HepG2 (cell line): ENCODE data around the gene KRT1. TPM values are rescaled to one million over a fixed set of nuclear protein-coding genes. Genes with fewer than 3 reads are reported as not detected.

Experiments used
- ATAC-seq: fragments of 200-7000 bp; cut with Tn5 transposase; 3 replicates; pipeline ENCODE4 v1.9.1; 2020; ENCODE audit warnings: mild to moderate bottlenecking, moderate library complexity
- BruUV-seq: library from RNA; stranded (reverse); fragments of 400-500 nt; replicated peaks from 2 replicates; lab custom pipeline; 2021; lab: Mats Ljungman, UMichigan
- CTCF ChIA-PET: fragments of 300-600 bp; formaldehyde crosslinking; extraction: SDS; loops from one replicate; lab custom pipeline; 2021; ENCODE audit warnings: low total read pairs, inconsistent platforms, low intra/inter-chr PET ratio; lab: Yijun Ruan, JAX
- POLR2A ChIA-PET: fragments of 350-600 bp; sonication (Branson Sonifier 250); formaldehyde crosslinking; loops from one replicate; lab custom pipeline; 2020; ENCODE audit warnings: antibody characterized with exemption, inconsistent platforms; lab: Yijun Ruan, JAX
- DNase-seq: peaks from one replicate; pipeline ENCODE4 v3.0.0-alpha.2; 2015; ENCODE audit warnings: low spot score
- FAIRE-seq: peaks from 3 replicates; lab custom pipeline; 2011; peaks lifted over from hg19 to GRCh38; lab: Jason Lieb, UNC
- H2AFZ ChIP-seq: one replicate; pipeline ENCODE4 v1.6.1; 2011; ENCODE audit warnings: low read length, inconsistent platforms
- H3K27ac ChIP-seq: fragments of 300-600 bp; 3 replicates; pipeline ENCODE4 v1.8.0; 2011; ENCODE audit warnings: mixed run types, mild to moderate bottlenecking, mixed read lengths, low read length, inconsistent platforms; ENCODE audit not compliant: insufficient read depth; ENCODE audit errors: extremely low read length
- H3K27me3 ChIP-seq, 2 experiments: fragments of 200-600 bp in 1 of 2; 2 replicates in 1 of 2; 3 replicates in 1 of 2; pipeline versions ENCODE4 v1.6.0 to v1.8.0; 2011; ENCODE audit warnings: low read length in 2 of 2, mild to moderate bottlenecking in 2 of 2, moderate library complexity in 2 of 2, inconsistent platforms in 1 of 2; ENCODE audit not compliant: insufficient read depth in 2 of 2, control insufficient read depth in 1 of 2
- H3K36me3 ChIP-seq, 2 experiments: fragments of 200-600 bp in 1 of 2; replicated peaks in 1 of 2; 2 replicates in 1 of 2; 3 replicates in 1 of 2; pipeline versions ENCODE4 v1.5.1 to v1.8.0; 2011; ENCODE audit warnings: low read length in 2 of 2, inconsistent platforms in 1 of 2; ENCODE audit not compliant: insufficient read depth in 2 of 2, control insufficient read depth in 1 of 2
- H3K4me1 ChIP-seq: 2 replicates; pipeline ENCODE4 v1.5.1; 2012; ENCODE audit warnings: low read length, inconsistent platforms; ENCODE audit not compliant: insufficient read depth
- H3K4me2 ChIP-seq: 2 replicates; pipeline ENCODE4 v1.6.0; 2011; ENCODE audit warnings: low read depth, low read length, inconsistent platforms
- H3K4me3 ChIP-seq, 3 experiments: fragments of 200-600 bp in 1 of 3; sonication (generic), shearing (Covaris generic) in 1 of 3; replicated peaks in 1 of 3; 2 replicates each; pipeline ENCODE4 v1.5.1; 2011 to 2016; ENCODE audit warnings: low read length in 3 of 3, inconsistent platforms in 2 of 3, low read depth in 2 of 3, mild to moderate bottlenecking in 2 of 3, control low read depth in 1 of 3, mixed read lengths in 1 of 3; ENCODE audit not compliant: insufficient read depth in 1 of 3
- H3K79me2 ChIP-seq: one replicate; pipeline ENCODE4 v1.6.1; 2011; ENCODE audit warnings: low read length, inconsistent platforms; ENCODE audit not compliant: insufficient read depth
- H3K9ac ChIP-seq: 2 replicates; pipeline ENCODE4 v1.6.0; 2011; ENCODE audit warnings: mild to moderate bottlenecking, low read depth, low read length, inconsistent platforms; ENCODE audit not compliant: insufficient read depth
- H3K9me3 ChIP-seq: 2 replicates; pipeline ENCODE4 v1.5.1; 2012; ENCODE audit warnings: mild to moderate bottlenecking, low read length
- H4K20me1 ChIP-seq: 2 replicates; pipeline ENCODE4 v1.6.0; 2011; ENCODE audit warnings: inconsistent platforms, mild to moderate bottlenecking, low read length, moderate library complexity; ENCODE audit not compliant: insufficient read depth
- ETS1 ChIP-seq: sonication (generic); formaldehyde crosslinking; IDR thresholded peaks from 2 replicates; pipeline ENCODE4 v1.4.0; 2020; ENCODE audit warnings: missing genetic modification reagents
- FOXO4 ChIP-seq: sonication (generic); formaldehyde crosslinking; conservative IDR thresholded peaks from 2 replicates; pipeline ENCODE4 v1.8.1; 2023; ENCODE audit warnings: missing genetic modification reagents
- HDAC2 ChIP-seq: sonication (generic); formaldehyde crosslinking; IDR thresholded peaks from 2 replicates; pipeline ENCODE4 v1.4.0; 2020; ENCODE audit warnings: missing genetic modification reagents
- PBX2 ChIP-seq: IDR thresholded peaks from 2 replicates; pipeline ENCODE4 v1.6.1; 2016; ENCODE audit warnings: control low read depth
- PREB ChIP-seq: sonication (generic); formaldehyde crosslinking; IDR thresholded peaks from 2 replicates; pipeline ENCODE4 v1.4.0; 2020; ENCODE audit warnings: missing genetic modification reagents
- ZBTB40 ChIP-seq, 2 experiments: fragments of 450-650 bp in 1 of 2; sonication (generic) in 1 of 2; formaldehyde crosslinking in 1 of 2; IDR thresholded peaks; 2 replicates each; pipeline versions ENCODE4 v1.6.1 to v1.8.0; 2016 to 2022; ENCODE audit warnings: antibody characterized with exemption in 1 of 2, mild to moderate bottlenecking in 1 of 2, missing genetic modification reagents in 1 of 2
- ZBTB42 ChIP-seq: sonication (generic); formaldehyde crosslinking; IDR thresholded peaks from 2 replicates; pipeline ENCODE4 v1.5.0; 2020; ENCODE audit warnings: mild to moderate bottlenecking, missing genetic modification reagents
- ZFP1 ChIP-seq: IDR thresholded peaks from 2 replicates; pipeline ENCODE4 v1.6.1; 2016
- ZFP36L1 ChIP-seq: sonication (generic); formaldehyde crosslinking; IDR thresholded peaks from 2 replicates; pipeline ENCODE4 v1.8.0; 2022; ENCODE audit warnings: mild to moderate bottlenecking, missing genetic modification reagents, moderate library complexity
- ZNF772 ChIP-seq: sonication (generic); formaldehyde crosslinking; IDR thresholded peaks from 2 replicates; pipeline ENCODE4 v1.5.0; 2020; ENCODE audit warnings: mild to moderate bottlenecking, missing genetic modification reagents
- WGBS: methylation state at CpG from one replicate; pipeline ENCODE4 v1.1.6; 2017; ENCODE audit warnings: low lambda C conversion rate; 5-methylcytosine and 5-hydroxymethylcytosine counted together
- in situ Hi-C: cut with HindIII; loops from 2 replicates; pipeline ENCODE4 v1.10.0; 2017; ENCODE audit warnings: low pct_unique_long_range_greater_than_20kb; ENCODE audit not compliant: extremely low pct_ligation_motif_present
- intact Hi-C: fragments of 100-400 bp; cut with micrococcal nuclease; formaldehyde crosslinking; loops from one replicate; pipeline ENCODE4 v1.10.0; 2022; ENCODE audit not compliant: unreplicated experiment
- polyA plus RNA-seq, 8 experiments: library from polyadenylated mRNA; depleted of rRNA in 3 of 8; stranded (reverse) in 7 of 8; unstranded in 1 of 8; fragments of >200 nt; fragmentation: Illumina TruSeq in 4 of 8; extraction: Trizol in 4 of 8; gene quantifications; 2 replicates each; pipeline versions ENCODE4 v1.2.1 to v1.2.3, GENCODE V29; 2011 to 2016; ENCODE audit warnings: low read depth in 4 of 8, missing spikeins in 1 of 8, mixed read lengths in 1 of 8; ENCODE audit not compliant: insufficient read depth in 1 of 8
- total RNA-seq, 5 experiments: library from RNA; depleted of rRNA; stranded (reverse); fragments of >200 nt; fragmentation: Illumina TruSeq; extraction: Trizol; gene quantifications; 2 replicates each; pipeline ENCODE4 v1.2.3, GENCODE V29; 2016; ENCODE audit warnings: low read depth in 1 of 5

KRT1 gene
- total and polyA plus RNA-seq, 2 of the 13 experiments (the other 11 are each of a cell fraction or from before 2014, with no cell fraction given) = not detected

- ChIA-PET POLR2A (no interaction called here), CTCF (no interaction called here)
- intact Hi-C loops (no loop called here), in situ Hi-C loops (no loop called here)
- WGBS = 2% methylated on average over 4 of the region's 4 CpGs
- no peaks in the 10 kb centered on the region for H3K9me3 ChIP-seq
- no peaks in the 10 kb centered on the region for H3K36me3 ChIP-seq
- no peak overlapping the region for H3K27ac ChIP-seq
- no peak overlapping the region for H3K9ac ChIP-seq
- FAIRE-seq (no peak), ATAC-seq (no peak), DNase-seq (no peak)
- peaks cover 2 to 47% of the 10 kb centered on the region in 2 experiments; a peak in 3 of 5 replicates for H3K27me3 ChIP-seq
- H3K79me2 ChIP-seq = no peaks in the 10 kb centered on the region
- no TSS peak for BruUV-seq
- no peak overlapping the region for H3K4me2 ChIP-seq
- H4K20me1 ChIP-seq = no peaks in the 10 kb centered on the region
- no peak overlapping the region for H3K4me3 ChIP-seq
- no peaks in the 10 kb centered on the region for H3K4me1 ChIP-seq
- H2AFZ ChIP-seq = no peak overlapping the region
- no peak for TF ChIP-seq ETS1 (CRISPR knock-in tag)
- TF ChIP-seq PBX2 (CRISPR knock-in tag) = no peak
- no peak for TF ChIP-seq FOXO4
- TF ChIP-seq ZFP36L1 (CRISPR knock-in tag) = no peak
- no peak for TF ChIP-seq HDAC2
- TF ChIP-seq ZNF772 = no peak
- no peak for TF ChIP-seq ZBTB42 (CRISPR knock-in tag)
- TF ChIP-seq PREB (CRISPR knock-in tag) = no peak
- no peak for TF ChIP-seq ZBTB40 (IDR thresholded peaks at IDR 0.05)
- no peak for TF ChIP-seq ZBTB40 (CRISPR knock-in tag; IDR thresholded peaks at IDR 0.05)
- TF ChIP-seq ZFP1 (CRISPR knock-in tag) = no peak
- TF ChIP-seq, all 625 proteins: peak for 0
Observed at GRCh38 chr12:52727037-52727436, 46.8 kb upstream of the KRT1 start.
